NK-92 treated with Interleukin-12 subunit alpha and Interleukin-12 subunit beta, amount 100 ng/mL, for 24 hours (cell line): ENCODE data around the gene RNF123.

Source experiments
- DNase-seq: peaks from one replicate; lab custom pipeline; 2025; lab: John Stamatoyannopoulos, UW

RNF123 gene

GRCh38 chr3:49658711-49659110 lies 30.6 kb upstream of the RNF123 start:
- no peak for DNase-seq

GRCh38 chr3:49659756-49660155 lies 29.6 kb upstream of the RNF123 start:
- DNase-seq, result peak; percentile 5

- no peak for DNase-seq
Measured at GRCh38 chr3:49661281-49661680, 28.1 kb upstream of the RNF123 start.

GRCh38 chr3:49662021-49662420 lies 27.3 kb upstream of the RNF123 start:
- no peak for DNase-seq

- no peak for DNase-seq
Measured at GRCh38 chr3:49662720-49663413, 26.5 kb upstream of the RNF123 start.

- no peak for DNase-seq
Measured at GRCh38 chr3:49663831-49664230, 25.5 kb upstream of the RNF123 start.

- DNase-seq, result no peak
Measured at GRCh38 chr3:49664300-49664699, 25.1 kb upstream of the RNF123 start.

- DNase-seq, result no peak
Measured at GRCh38 chr3:49665822-49666519, 23.4 kb upstream of the RNF123 start.

- DNase-seq, result no peak
Measured at GRCh38 chr3:49666592-49666991, 22.8 kb upstream of the RNF123 start.

- DNase-seq, result no peak
Measured at GRCh38 chr3:49667701-49668413, 21.5 kb upstream of the RNF123 start.

- DNase-seq, result no peak
Measured at GRCh38 chr3:49668414-49668797, 21.0 kb upstream of the RNF123 start.

- no peak for DNase-seq
Measured at GRCh38 chr3:49668861-49669260, 20.5 kb upstream of the RNF123 start.

- no peak for DNase-seq
Measured at GRCh38 chr3:49669352-49669751, 20.0 kb upstream of the RNF123 start.

- no peak for DNase-seq
Measured at GRCh38 chr3:49670940-49671290, 18.4 kb upstream of the RNF123 start.

- DNase-seq, result no peak
Measured at GRCh38 chr3:49671291-49672288, 17.8 kb upstream of the RNF123 start.

GRCh38 chr3:49673121-49673714 lies 16.1 kb upstream of the RNF123 start:
- DNase-seq, result no peak

- DNase-seq, result no peak
Measured at GRCh38 chr3:49673715-49674496, 15.5 kb upstream of the RNF123 start, which contains the start of gene APEH. APEH (plus strand) TSS chr3:49674351; CDS start chr3:49674402, 51 bp downstream.

- DNase-seq, result no peak
Measured at GRCh38 chr3:49674497-49674983, 14.8 kb upstream of the RNF123 start.

GRCh38 chr3:49675912-49676311 lies 13.4 kb upstream of the RNF123 start:
- no peak for DNase-seq

GRCh38 chr3:49680493-49681231 lies 8.7 kb upstream of the RNF123 start:
- DNase-seq, result no peak
